HG03196 (cell line): Measurements from ENCODE around the gene NRG2.

Experiments
- ATAC-seq: cut with Tn5 transposase; IDR thresholded peaks from one replicate; pipeline ENCODE4 v1.9.1; 2021; ENCODE audit not compliant: unreplicated experiment

Gene NRG2

GRCh38 chr5:139910036-139910435 is 133.1 kb downstream of the NRG2 start:
- no peak for ATAC-seq

DNA sequence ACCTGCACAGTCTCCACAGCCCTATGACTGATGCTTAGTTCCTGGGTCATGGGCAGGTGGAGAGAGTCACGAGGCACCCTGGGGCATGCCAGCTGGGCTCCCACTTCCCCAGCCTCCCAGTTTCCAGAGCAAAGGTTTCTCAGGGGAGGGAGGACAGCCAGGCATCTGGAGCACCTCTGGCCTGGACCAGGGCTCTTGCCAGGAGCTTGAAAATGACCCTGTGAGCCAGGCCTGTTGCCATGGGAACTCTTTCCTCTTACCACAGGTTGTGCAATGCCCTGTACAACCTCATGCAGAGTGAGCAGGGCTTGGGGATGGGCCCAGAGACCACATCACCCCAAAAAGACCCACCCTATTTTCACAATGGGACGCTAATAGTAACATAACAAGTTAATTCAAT is 134.3 kb downstream of the NRG2 start:
- no peak for ATAC-seq

DNA sequence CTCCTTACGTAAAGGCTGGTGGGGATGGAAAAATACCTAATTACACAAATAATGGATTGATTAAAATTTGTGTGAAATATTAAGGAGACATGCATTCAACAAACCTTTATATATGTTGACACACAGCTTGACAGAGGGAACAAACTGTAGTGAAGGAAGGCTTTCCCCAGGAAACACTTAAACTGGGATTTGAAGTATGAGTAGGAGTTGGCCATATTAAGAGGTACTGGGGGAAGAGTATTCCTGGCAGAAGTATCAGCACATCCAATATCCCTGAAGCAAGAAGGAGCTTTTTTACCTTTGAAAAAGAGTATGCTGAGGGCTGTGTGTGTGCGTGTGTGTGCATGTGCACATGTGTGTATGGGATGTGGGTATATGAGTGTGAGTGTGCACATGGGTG is 136.4 kb downstream of the NRG2 start:
- no peak for ATAC-seq

DNA sequence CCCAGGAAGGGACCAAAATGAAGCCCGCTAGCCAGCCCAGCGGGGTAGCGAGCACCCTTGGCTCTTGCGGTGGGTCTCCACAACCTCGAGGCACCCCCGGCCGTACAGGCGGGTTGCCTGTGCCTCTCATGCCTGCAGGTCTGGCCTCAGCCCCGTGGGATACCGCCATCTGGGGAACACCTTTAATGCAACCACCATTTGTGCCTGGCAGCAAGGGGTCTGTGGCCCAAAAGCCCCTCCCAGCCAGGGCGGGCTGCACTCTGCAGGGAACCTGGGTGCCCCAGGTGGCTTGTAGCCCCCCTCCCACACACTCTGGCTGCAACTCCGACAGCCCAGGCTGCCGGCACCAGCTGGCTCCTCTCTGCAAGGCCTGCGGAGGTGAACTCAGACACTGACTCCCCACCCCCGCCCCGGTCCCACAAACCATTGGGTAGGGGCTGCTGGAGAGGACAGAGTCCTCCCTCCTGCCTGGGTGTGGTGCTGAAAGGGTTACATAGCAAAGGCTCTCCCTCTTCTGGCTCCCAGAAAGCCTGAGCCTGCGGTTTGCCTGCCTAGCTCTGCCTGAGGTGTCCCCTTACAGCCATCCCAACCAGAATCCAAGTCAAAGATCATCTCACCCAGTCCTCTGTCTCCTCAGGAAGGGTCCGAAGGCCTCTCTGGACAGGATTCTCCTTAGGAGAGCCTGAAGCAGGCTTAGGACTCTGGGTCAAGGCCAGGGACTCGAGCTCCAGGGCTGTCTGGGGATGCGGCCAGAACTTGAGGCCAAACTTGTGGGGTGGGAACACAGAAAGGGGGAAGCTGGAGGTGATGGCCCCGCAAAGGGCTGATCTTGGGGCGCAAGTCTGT is 138.1 kb downstream of the NRG2 start:
- ATAC-seq: no peak

DNA sequence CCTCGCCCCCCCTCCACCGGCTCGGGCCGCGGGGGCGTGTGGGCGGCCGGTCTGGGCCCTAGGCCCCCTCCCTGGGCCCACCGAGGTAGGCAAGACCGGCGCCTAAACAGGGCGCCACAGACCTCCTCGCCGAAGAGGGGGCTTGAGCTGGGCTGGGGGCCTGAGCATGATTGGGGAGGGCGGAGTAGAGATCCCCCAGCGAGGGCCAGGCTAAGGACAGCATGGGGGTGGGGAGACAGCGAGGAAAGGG is 138.6 kb downstream of the NRG2 start:
- no peak for ATAC-seq

DNA sequence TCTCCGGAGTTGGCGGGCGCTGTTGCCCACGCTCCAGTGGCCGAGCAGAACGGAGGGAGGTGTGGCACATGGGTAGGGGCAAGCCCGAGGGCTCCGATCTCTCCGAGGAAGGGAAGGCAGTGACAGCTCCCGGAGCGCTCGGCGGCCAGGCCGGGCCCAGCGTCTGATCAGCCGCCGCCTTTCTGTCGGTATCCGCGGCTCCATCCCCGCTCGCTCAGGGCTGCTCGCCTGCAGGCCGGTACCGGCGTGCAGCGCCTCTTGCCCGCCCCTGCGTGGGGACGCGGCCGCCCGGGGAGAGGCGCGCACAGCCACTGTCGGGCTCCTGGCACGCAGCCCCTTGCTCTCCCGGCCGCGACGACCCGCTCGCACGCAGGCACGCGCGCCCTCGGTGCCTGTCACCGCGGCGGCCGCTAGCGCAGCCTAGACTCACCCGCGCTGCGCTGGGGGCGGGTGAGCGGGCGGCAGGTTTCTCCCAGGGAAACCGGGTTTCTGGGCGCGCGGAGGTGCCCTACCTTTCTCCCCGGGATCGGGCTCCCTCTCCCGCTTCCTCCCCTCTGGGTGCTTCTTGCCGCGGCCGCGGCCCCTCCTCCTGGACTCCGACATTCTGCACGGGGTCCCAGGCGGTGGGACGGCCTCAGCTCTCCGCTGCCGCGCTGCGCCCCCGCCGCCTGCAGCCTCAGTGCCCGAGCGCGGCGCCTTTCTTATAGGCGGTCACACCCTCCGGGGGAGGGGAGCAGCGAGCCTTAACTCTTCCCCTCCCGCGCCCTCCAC is 139.1 kb downstream of the NRG2 start:
- no peak for ATAC-seq

DNA sequence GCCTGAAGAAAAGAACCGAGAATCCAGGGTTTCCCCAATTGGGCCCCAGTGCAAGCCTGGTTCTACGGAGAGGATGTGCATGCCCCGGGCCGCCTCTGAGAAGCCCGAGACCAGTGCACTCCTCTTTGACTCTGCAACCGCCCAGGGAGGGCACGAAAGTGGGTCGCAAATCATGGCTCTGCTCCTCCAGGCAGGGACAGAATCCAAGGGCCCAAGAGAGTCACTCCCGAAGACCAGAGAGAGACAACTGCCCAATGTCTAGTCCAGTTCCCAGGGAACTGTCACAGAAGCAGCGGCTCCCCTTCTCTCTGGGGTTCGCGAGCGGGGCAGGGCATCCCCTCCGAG is 139.7 kb downstream of the NRG2 start:
- ATAC-seq: no peak

DNA sequence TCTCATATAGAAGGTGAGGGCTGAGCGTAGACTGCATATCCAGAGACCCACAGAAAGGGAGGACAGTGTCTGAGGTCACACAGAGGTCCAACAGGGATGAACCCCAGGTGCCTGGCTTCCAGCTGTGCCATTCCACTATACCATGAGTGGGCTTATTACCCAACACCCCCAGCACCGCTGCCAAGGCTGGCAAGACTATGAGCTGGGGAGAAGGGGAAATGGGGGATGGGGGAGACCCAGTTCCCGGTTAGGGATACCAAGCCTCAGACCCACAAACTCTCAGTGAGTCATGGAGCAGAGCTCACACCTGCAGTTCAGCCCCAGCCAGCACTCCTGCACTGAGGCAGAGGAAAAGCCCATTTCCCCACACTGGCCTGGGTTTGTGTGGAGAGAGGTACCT is 141.1 kb downstream of the NRG2 start:
- no peak for ATAC-seq

DNA sequence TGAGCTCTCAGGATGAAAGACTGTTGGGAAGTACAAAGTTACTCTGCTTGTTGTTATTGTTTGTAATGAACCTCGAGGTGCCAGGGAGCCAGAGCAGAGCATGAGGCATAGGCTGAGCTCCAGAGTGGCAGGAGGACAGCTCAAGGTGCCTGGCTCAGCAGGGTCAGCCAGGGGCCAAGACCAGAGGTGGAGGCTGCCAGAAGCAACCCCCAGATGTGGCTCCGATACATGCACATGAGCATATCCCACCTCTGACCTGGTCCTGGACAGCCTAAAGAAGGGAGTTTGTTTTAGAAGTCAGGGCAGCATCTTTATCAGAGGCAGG is 141.9 kb downstream of the NRG2 start:
- ATAC-seq: no peak

DNA sequence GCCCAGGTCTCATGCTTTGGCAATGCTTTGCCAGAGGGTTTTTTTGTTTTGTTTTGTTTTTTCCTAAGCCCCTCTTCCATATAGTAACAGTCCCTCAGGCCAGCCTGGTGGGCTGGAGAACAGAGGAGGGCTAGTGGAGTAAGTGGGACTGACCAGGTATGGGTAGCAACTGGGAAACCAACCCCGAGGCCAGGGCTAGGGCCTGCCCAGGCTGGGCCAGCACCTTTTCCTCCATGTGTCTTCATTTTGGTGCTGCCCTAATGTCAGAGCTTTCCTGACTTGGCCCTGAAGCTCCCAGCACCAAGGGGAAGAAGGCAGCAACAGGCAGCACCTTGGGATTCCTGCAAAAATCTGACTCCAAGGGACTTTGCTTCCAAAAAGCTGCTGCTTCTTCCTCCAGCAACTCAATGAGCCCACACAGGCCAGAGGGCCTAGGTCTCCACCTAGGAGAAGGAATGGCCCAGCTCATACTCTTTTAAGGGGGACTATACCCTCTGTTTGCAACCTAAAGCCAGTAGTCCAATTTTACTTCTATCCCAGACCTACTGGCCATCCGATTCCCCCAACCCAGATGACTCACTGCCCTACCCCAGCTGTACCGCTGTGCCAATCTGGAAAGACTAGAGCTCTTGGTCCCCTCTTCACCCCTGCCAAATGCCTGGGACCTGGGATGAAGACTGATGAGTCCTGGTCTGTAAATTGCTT is 142.4 kb downstream of the NRG2 start:
- ATAC-seq: no peak

GRCh38 chr5:139898981-139899380 is 144.1 kb downstream of the NRG2 start:
- ATAC-seq: no peak

DNA sequence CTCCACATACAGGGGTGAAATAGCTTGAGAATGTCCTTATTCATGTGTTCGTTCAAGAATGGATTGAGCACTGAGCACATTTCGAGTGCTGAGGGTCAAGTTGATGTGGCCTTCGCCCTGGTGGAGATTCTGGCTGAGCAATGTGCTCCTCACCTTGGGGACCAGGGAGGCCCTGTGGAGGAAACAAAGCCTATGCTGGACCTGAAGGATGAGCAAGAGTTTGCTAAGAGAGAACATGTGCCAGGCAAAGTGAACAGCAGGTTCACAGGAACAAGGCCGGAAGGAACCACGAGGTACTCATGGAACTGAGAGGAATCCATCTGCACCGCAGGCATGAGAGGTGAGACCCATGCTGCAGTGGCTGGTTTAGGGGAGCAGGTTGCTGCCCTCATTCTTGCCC is 145.1 kb downstream of the NRG2 start:
- no peak for ATAC-seq

DNA sequence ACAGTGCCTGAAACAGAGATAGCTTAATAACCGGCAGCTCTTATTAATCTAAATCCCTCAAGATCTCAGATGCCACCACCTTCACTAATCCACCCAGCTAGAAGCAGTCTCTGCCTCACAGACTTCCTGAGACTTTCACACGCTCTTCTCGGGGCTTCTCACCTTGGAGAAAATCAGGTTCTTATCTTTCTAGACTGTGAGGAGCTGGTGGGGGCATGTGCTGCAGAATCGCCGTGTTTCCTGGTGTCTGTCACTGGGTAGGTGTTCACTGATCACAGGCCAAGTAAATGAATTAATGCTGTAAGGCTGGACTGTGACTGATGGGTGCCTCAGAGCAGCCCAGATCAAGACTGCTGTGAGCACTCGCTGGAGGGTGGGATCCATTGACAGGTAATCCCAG is 145.8 kb downstream of the NRG2 start:
- ATAC-seq: no peak

- no peak for ATAC-seq
Observed at GRCh38 chr5:139896718-139897117, 146.4 kb downstream of the NRG2 start.

DNA sequence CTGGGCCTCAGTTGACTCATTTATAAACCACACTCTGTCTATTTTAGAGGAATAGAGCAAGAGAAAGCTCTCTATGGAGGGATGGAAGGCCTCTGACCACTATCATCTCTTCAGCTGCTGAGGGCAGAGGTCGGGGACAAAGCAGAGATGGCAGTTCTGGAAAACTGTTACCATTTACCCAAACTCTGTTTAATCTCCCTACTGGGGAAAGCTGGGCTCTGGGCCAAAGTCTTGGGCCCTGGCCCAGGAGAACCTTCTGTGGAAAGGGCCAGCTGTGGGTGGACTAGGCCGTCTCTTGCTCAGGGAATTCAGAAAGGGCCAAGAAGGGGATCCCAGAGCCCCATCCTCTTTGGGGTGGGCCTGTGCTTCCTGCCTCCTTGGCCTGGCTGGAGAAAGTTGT is 147.5 kb downstream of the NRG2 start:
- ATAC-seq: no peak

DNA sequence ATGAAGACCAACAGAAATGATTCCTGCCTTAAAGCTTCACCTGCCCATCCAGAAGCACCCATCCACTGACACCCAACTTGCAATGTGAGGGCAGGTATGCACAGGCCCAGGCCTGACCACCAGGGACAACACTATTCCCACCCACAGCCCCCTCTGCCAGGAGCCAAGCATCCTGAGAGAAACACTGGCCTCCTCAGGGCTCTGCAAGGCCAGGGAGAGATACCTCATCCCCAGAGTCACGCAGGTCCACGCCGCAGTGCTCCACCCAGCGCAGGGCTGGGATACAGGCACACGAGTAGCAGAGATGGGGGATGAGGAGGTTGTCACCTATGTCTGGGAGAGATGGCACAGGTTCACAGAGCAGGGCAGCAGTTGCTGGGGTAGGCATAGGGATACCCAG is 148.1 kb downstream of the NRG2 start:
- no peak for ATAC-seq

DNA sequence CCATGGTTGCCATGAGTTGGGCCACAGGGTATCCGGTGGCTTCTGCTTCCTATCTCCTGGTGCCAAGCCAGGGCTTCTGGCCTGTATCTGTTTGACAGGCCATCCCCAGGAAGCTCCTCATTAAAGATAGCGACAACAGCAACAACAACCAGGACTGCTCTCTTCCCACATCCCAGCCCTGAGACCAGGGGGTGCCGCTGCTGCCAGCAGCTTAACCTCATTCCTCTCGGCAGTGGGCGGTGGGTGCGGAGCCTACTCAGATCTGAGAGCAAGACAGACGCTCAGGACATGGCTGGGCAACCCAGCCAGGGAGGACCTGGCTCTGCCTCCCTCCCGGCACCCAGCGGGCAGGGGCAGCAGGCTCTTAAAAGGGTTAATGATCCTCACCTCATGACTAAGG is 149.2 kb downstream of the NRG2 start:
- no peak for ATAC-seq

- ATAC-seq: no peak
Observed at GRCh38 chr5:139889410-139889809, 153.7 kb downstream of the NRG2 start.

DNA sequence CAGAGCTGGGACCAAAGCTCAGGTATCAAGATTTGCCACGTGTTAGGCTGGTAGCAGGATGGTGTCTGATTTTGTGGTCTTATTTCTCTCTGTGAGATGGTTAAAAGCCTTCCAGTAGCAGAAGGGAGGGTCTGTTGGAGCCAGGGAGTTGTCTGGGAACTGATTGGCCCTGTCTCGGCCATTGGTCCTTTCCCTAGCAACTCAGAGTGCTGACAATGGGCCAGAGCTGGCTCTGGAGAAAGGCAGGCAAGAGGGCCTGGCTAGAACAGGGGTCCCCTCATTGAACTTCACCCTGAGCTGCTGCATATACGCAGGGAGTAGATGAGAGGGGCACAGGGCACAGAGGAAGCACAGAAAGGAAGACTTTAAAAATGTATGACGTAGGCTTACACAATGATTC is 154.7 kb downstream of the NRG2 start:
- ATAC-seq: no peak

GRCh38 chr5:139886213-139886612 is 156.9 kb downstream of the NRG2 start:
- no peak for ATAC-seq

DNA sequence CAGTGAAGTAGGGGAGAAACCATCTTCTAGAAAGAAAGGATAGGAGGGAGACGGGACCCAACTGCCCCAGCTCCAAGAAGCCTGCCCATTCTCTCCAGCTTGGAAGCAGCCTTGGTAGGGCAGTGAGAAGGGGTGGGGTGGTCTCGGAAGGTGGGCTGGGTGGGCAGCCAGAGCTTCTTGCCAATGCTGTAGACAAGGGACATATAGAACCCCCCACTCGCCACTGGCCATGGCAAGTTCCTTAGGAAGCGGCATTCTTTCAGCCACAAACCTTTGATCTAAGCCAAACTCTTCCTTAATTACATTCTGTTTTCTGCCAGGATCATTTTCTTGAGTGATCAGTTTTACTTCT is 157.3 kb downstream of the NRG2 start:
- ATAC-seq: no peak

DNA sequence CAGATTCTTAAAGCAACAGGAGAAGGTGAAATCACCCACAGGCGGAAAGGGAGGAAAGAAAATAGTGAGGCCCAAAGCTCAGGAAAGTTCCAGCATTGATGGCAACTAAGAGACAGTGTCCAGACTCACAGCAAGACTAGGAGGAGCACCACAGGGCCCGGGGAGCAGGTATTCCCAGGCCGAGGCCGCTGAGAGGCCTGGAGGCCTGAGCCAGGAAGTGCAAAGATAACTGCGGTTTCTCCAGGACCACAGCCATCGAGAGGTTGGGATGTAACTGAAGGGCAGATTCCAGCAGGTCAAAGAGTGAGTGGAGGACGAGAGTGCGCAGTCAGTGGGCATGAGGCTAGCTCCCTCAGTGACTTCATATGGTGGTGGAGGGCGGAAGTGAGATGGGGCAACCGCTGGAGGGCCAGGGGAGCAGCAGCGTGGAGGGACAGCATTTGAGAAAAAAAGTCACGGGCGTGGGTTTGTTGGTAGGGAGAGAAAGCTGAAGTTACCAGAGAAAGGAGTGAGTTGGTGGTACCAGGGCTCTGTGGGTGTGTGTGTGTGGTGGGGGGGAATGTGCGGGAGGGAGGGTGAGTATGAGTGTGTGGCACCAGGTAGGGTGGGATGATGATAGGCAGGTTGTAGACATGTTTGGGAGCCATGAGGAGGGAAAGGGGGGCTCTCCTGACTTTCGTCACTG is 157.8 kb downstream of the NRG2 start:
- no peak for ATAC-seq
